Measurements from ENCODE around the gene ECHDC3. TPM values are rescaled to one million over a fixed set of nuclear protein-coding genes. Genes with fewer than 3 reads are reported as not detected.

Gene ECHDC3
- total RNA-seq, 1 donor from 2014 or later: 6.1 TPM

DNA sequence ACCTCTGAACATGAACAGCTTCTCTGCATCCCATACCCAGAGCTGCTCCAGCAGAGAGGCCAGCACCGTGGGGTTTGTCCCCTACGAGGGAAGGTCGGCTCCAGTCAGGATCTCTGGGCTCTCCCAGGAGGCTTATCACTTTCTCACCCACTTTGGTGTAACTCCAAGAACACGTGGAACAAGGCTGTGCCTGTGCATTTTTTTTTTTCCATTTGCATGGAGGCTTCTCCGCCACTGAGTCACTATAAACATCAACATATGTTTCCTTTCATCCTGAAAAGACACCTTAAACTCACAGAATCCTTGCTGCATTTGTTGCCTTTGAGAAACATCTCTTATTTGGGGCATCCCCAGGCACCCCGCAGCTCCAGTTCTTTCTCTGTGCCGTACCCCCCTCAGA, 29.4 kb upstream of the ECHDC3 start:
- TF ChIP-seq, protein P1, sequence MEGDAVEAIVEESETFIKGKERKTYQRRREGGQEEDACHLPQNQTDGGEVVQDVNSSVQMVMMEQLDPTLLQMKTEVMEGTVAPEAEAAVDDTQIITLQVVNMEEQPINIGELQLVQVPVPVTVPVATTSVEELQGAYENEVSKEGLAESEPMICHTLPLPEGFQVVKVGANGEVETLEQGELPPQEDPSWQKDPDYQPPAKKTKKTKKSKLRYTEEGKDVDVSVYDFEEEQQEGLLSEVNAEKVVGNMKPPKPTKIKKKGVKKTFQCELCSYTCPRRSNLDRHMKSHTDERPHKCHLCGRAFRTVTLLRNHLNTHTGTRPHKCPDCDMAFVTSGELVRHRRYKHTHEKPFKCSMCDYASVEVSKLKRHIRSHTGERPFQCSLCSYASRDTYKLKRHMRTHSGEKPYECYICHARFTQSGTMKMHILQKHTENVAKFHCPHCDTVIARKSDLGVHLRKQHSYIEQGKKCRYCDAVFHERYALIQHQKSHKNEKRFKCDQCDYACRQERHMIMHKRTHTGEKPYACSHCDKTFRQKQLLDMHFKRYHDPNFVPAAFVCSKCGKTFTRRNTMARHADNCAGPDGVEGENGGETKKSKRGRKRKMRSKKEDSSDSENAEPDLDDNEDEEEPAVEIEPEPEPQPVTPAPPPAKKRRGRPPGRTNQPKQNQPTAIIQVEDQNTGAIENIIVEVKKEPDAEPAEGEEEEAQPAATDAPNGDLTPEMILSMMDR (IDR thresholded peaks at IDR 0.05; ENCODE audit: unreplicated experiment): no peak
- H3K27ac Mint-ChIP-seq (ENCODE audit: unreplicated experiment): no peak overlapping the region
- peaks cover 5% of the 10 kb centered on the region for H3K4me1 Mint-ChIP-seq (ENCODE audit: unreplicated experiment)
- peaks cover 5% of the 10 kb centered on the region for H3K36me3 Mint-ChIP-seq (ENCODE audit: low read depth, unreplicated experiment)
- DNase-seq (ENCODE audit: low spot score): no peak
- peaks cover 5% of the 10 kb centered on the region for H3K27me3 Mint-ChIP-seq (ENCODE audit: unreplicated experiment)
- H3K9me3 Mint-ChIP-seq (ENCODE audit: unreplicated experiment): no peaks in the 10 kb centered on the region
- no peak overlapping the region for H3K4me3 Mint-ChIP-seq (ENCODE audit: unreplicated experiment)

DNA sequence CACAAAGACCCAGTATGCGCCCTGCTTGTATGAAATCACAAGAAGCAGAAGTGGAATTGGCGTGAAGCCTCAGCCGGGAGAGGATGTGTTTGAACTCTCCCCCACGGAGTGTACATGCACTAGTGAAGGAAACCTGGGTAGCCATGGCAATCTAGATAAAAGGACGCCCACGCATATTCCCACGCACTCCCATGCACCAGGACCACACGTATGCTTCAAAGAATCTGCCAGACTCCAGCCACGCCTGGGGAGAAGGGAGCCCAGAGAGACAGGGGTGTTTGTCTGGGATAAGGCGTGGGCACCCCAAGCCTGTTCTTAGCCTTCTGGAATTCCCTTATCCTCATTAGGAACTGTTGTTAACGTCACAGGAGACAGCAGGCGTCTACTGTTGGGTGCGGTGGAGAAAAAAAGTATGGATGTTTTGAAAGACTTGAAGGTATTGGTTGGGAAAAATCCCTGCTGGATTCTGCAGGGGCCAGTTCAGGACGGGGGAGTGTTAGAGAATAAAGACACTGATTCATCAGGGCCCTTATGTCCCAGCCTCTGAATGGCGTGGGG, 28.9 kb upstream of the ECHDC3 start:
- DNase-seq (ENCODE audit: low spot score): no peak
- Mint-ChIP-seq H3K4me3 (ENCODE audit: unreplicated experiment) (no peak overlapping the region), H3K9me3 (ENCODE audit: unreplicated experiment) (no peaks in the 10 kb centered on the region), H3K36me3 (ENCODE audit: low read depth, unreplicated experiment) (peaks cover 5% of the 10 kb centered on the region), H3K27me3 (ENCODE audit: unreplicated experiment) (peaks cover 5% of the 10 kb centered on the region), H3K27ac (ENCODE audit: unreplicated experiment) (no peak overlapping the region), H3K4me1 (ENCODE audit: unreplicated experiment) (no peaks in the 10 kb centered on the region)
- TF ChIP-seq, protein P1 (IDR thresholded peaks at IDR 0.05; ENCODE audit: unreplicated experiment): no peak

GRCh38 chr10:11713963-11714362, 28.2 kb upstream of the ECHDC3 start:
- Mint-ChIP-seq H3K27ac (ENCODE audit: unreplicated experiment) (no peak overlapping the region), H3K36me3 (ENCODE audit: low read depth, unreplicated experiment) (peaks cover 5% of the 10 kb centered on the region), H3K4me1 (ENCODE audit: unreplicated experiment) (no peaks in the 10 kb centered on the region), H3K9me3 (ENCODE audit: unreplicated experiment) (no peaks in the 10 kb centered on the region), H3K27me3 (ENCODE audit: unreplicated experiment) (peaks cover 5% of the 10 kb centered on the region), H3K4me3 (ENCODE audit: unreplicated experiment) (no peak overlapping the region)
- TF ChIP-seq, protein P1 (IDR thresholded peaks at IDR 0.05; ENCODE audit: unreplicated experiment): no peak
- no peak for DNase-seq (ENCODE audit: low spot score)

- peaks cover 5% of the 10 kb centered on the region for H3K27me3 Mint-ChIP-seq (ENCODE audit: unreplicated experiment)
- H3K27ac Mint-ChIP-seq (ENCODE audit: unreplicated experiment): no peak overlapping the region
- DNase-seq (ENCODE audit: low spot score): no peak
- H3K4me1 Mint-ChIP-seq (ENCODE audit: unreplicated experiment): no peaks in the 10 kb centered on the region
- no peaks in the 10 kb centered on the region for H3K9me3 Mint-ChIP-seq (ENCODE audit: unreplicated experiment)
- TF ChIP-seq, protein P1 (IDR thresholded peaks at IDR 0.05; ENCODE audit: unreplicated experiment): no peak
- peaks cover 5% of the 10 kb centered on the region for H3K36me3 Mint-ChIP-seq (ENCODE audit: low read depth, unreplicated experiment)
- H3K4me3 Mint-ChIP-seq (ENCODE audit: unreplicated experiment): no peak overlapping the region
Observed at GRCh38 chr10:11714750-11715365, 27.3 kb upstream of the ECHDC3 start.

GRCh38 chr10:11715815-11716494, 26.2 kb upstream of the ECHDC3 start:
- Mint-ChIP-seq H3K27ac (ENCODE audit: unreplicated experiment) (no peak overlapping the region), H3K36me3 (ENCODE audit: low read depth, unreplicated experiment) (peaks cover 5% of the 10 kb centered on the region), H3K27me3 (ENCODE audit: unreplicated experiment) (peaks cover 5% of the 10 kb centered on the region), H3K9me3 (ENCODE audit: unreplicated experiment) (no peaks in the 10 kb centered on the region), H3K4me1 (ENCODE audit: unreplicated experiment) (no peaks in the 10 kb centered on the region), H3K4me3 (ENCODE audit: unreplicated experiment) (no peak overlapping the region)
- DNase-seq (ENCODE audit: low spot score): no peak
- TF ChIP-seq, protein P1 (IDR thresholded peaks at IDR 0.05; ENCODE audit: unreplicated experiment): no peak

Data from endothelial cell (in vitro differentiated cells).